Measurements from ENCODE around the gene ABLIM3.

- TF ChIP-seq, protein P1, sequence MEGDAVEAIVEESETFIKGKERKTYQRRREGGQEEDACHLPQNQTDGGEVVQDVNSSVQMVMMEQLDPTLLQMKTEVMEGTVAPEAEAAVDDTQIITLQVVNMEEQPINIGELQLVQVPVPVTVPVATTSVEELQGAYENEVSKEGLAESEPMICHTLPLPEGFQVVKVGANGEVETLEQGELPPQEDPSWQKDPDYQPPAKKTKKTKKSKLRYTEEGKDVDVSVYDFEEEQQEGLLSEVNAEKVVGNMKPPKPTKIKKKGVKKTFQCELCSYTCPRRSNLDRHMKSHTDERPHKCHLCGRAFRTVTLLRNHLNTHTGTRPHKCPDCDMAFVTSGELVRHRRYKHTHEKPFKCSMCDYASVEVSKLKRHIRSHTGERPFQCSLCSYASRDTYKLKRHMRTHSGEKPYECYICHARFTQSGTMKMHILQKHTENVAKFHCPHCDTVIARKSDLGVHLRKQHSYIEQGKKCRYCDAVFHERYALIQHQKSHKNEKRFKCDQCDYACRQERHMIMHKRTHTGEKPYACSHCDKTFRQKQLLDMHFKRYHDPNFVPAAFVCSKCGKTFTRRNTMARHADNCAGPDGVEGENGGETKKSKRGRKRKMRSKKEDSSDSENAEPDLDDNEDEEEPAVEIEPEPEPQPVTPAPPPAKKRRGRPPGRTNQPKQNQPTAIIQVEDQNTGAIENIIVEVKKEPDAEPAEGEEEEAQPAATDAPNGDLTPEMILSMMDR (IDR thresholded peaks at IDR 0.05; ENCODE audit: low read length), result no peak
- TF ChIP-seq EZH2phosphoT487 (IDR thresholded peaks at IDR 0.05; ENCODE audit: low read length) (no peak), EZH2 (optimal IDR thresholded peaks at IDR 0.05; ENCODE audit: low read depth, low read length) (no peak)
Measured at GRCh38 chr5:149299451-149300054, 158.3 kb downstream of the ABLIM3 start.

Data from MM.1S (cell line).